Neural cell (in vitro differentiated cells): ENCODE measurements around the gene PTPRN2.

Experiments used
- CTCF ChIP-seq: fragments of 450-650 bp; IDR thresholded peaks from 2 replicates; pipeline ENCODE4 v1.5.1; 2014; ENCODE audit warnings: antibody characterized with exemption, mild to moderate bottlenecking, moderate library complexity; ENCODE audit not compliant: poor library complexity, severe bottlenecking
- EZH2 ChIP-seq: fragments of 200-600, 300-800 bp; shearing (Covaris generic), sonication (generic); IDR thresholded peaks from 2 replicates; pipeline ENCODE4 v1.6.1; 2014; ENCODE audit warnings: antibody characterized with exemption, low read length, borderline replicate concordance, mild to moderate bottlenecking; ENCODE audit not compliant: insufficient read depth, poor library complexity, severe bottlenecking
- POLR2AphosphoS5 ChIP-seq: IDR thresholded peaks from 2 replicates; pipeline ENCODE4 v1.6.1; 2012
- RAD21 ChIP-seq: fragments of 450-650 bp; conservative IDR thresholded peaks from 2 replicates; pipeline ENCODE4 v1.6.1; 2014; ENCODE audit warnings: antibody characterized with exemption, mild to moderate bottlenecking, moderate library complexity
- REST ChIP-seq: IDR thresholded peaks from 2 replicates; pipeline ENCODE4 v1.6.1; 2012; ENCODE audit warnings: borderline replicate concordance
- SMC3 ChIP-seq: fragments of 450-650 bp; conservative IDR thresholded peaks from 2 replicates; pipeline ENCODE4 v1.6.1; 2014; ENCODE audit warnings: antibody characterized with exemption, mild to moderate bottlenecking, moderate library complexity; ENCODE audit not compliant: poor library complexity

GRCh38 chr7:158468181-158468580 lies 119.4 kb downstream of the PTPRN2 start:
- TF ChIP-seq CTCF, result no peak
- TF ChIP-seq POLR2AphosphoS5, result no peak
- no peak for TF ChIP-seq EZH2
- no peak for TF ChIP-seq SMC3
- no peak for TF ChIP-seq RAD21
- no peak for TF ChIP-seq REST
